K562 (cell line): ENCODE results near the gene DCP2. TPM values are rescaled to one million over a fixed set of nuclear protein-coding genes. Genes with fewer than 3 reads are reported as not detected.

Experiments used
- ASH1L ChIP-seq: fragments of 450-650 bp; IDR thresholded peaks from 2 replicates; pipeline ENCODE4 v1.6.1; 2018; ENCODE audit warnings: borderline replicate concordance, mild to moderate bottlenecking, low read depth; ENCODE audit not compliant: partially characterized antibody
- CREB5 ChIP-seq: fragments of 250-450 bp; sonication (Bioruptor Pico); IDR thresholded peaks from 2 replicates; pipeline ENCODE4 v1.5.0; 2020; ENCODE audit warnings: mild to moderate bottlenecking
- DACH1 ChIP-seq: fragments of 450-650 bp; IDR thresholded peaks from 2 replicates; pipeline ENCODE4 v1.6.1; 2018; ENCODE audit not compliant: partially characterized antibody
- DNMT1 ChIP-seq: fragments of 450-650 bp; IDR thresholded peaks from 2 replicates; pipeline ENCODE4 v1.6.1; 2016; ENCODE audit warnings: antibody characterized with exemption, mild to moderate bottlenecking
- HNRNPK ChIP-seq: fragments of 200-400 bp; formaldehyde crosslinking; IDR thresholded peaks from one replicate; pipeline ENCODE4 v1.6.1; 2018; ENCODE audit warnings: mild to moderate bottlenecking, low read depth, low read length; ENCODE audit not compliant: poor library complexity, severe bottlenecking
- KDM4B ChIP-seq, 2 experiments: fragments of 450-650 bp in 1 of 2; sonication (generic) in 1 of 2; IDR thresholded peaks; 2 replicates each; pipeline ENCODE4 v1.6.1; 2016 to 2017; ENCODE audit warnings: borderline replicate concordance in 2 of 2, antibody characterized with exemption in 1 of 2, low read depth in 1 of 2, mild to moderate bottlenecking in 1 of 2
- KLF16 ChIP-seq: IDR thresholded peaks from 2 replicates; pipeline ENCODE4 v1.6.1; 2016; ENCODE audit warnings: antibody characterized with exemption
- L3MBTL2 ChIP-seq: fragments of 450-650 bp; IDR thresholded peaks from 2 replicates; pipeline ENCODE4 v1.6.1; 2016; ENCODE audit warnings: mild to moderate bottlenecking, moderate library complexity
- LCOR ChIP-seq: sonication (generic); formaldehyde crosslinking; IDR thresholded peaks from 2 replicates; pipeline ENCODE4 v1.8.0; 2022; ENCODE audit warnings: mild to moderate bottlenecking, missing genetic modification reagents
- NFE2 ChIP-seq: IDR thresholded peaks from 2 replicates; pipeline ENCODE4 v1.6.1; 2014; ENCODE audit warnings: antibody characterized with exemption, low read depth
- SAP30 ChIP-seq: fragments of 200-600 bp; sonication (generic); IDR thresholded peaks from 2 replicates; pipeline ENCODE4 v1.6.1; 2012; ENCODE audit warnings: borderline replicate concordance, low read depth, mild to moderate bottlenecking, moderate library complexity, low read length, control low read depth, inconsistent platforms; ENCODE audit not compliant: insufficient read depth, poor library complexity, severe bottlenecking
- SETDB1 ChIP-seq: IDR thresholded peaks from one replicate; pipeline ENCODE4 v1.6.1; 2012; ENCODE audit warnings: low read length, control low read depth, inconsistent platforms
- TOE1 ChIP-seq, 2 experiments: fragments of 450-650 bp in 1 of 2; sonication (generic) in 1 of 2; formaldehyde crosslinking in 1 of 2; IDR thresholded peaks; 2 replicates each; pipeline versions ENCODE4 v1.7.1 to v1.8.0; 2016 to 2022; ENCODE audit warnings: borderline replicate concordance in 2 of 2, mild to moderate bottlenecking in 2 of 2, antibody characterized with exemption in 1 of 2, inconsistent platforms in 1 of 2, low read depth in 1 of 2, missing genetic modification reagents in 1 of 2, moderate library complexity in 1 of 2
- ZBTB17 ChIP-seq: fragments of 450-650 bp; formaldehyde crosslinking; IDR thresholded peaks from 2 replicates; pipeline ENCODE4 v1.4.0; 2020; ENCODE audit warnings: mild to moderate bottlenecking
- ZBTB7A ChIP-seq: IDR thresholded peaks from 2 replicates; pipeline ENCODE4 v1.6.1; 2011; ENCODE audit warnings: low read depth, mild to moderate bottlenecking, low read length, moderate library complexity, borderline replicate concordance; ENCODE audit not compliant: control insufficient read depth
- ZNF57 ChIP-seq: fragments of 450-650 bp; formaldehyde crosslinking; IDR thresholded peaks from 2 replicates; pipeline ENCODE4 v1.4.0; 2020; ENCODE audit warnings: mild to moderate bottlenecking, moderate library complexity
- ZNF592 ChIP-seq: fragments of 450-650 bp; IDR thresholded peaks from 2 replicates; pipeline ENCODE4 v1.6.1; 2017; ENCODE audit warnings: antibody characterized with exemption, mild to moderate bottlenecking
- ZNF766 ChIP-seq: fragments of 200-800 bp; sonication (Bioruptor generic); conservative IDR thresholded peaks from 2 replicates; pipeline ENCODE4 v1.6.1; 2016; ENCODE audit warnings: missing genetic modification characterization, missing compliant biosample characterization
- polyA plus RNA-seq, 8 experiments: library from polyadenylated mRNA; depleted of rRNA in 4 of 8; stranded (reverse) in 5 of 8; unstranded in 3 of 8; fragments of >200 nt; fragmentation: Nextera tagmentation in 2 of 8; fragmentation: Illumina TruSeq in 1 of 8; extraction: Ambion mirVana in 2 of 8; extraction: Trizol in 1 of 8; gene quantifications; 2 replicates each; pipeline versions ENCODE4 v1.2.1 to v1.2.3, GENCODE V29; 2011 to 2014; ENCODE audit warnings: inconsistent platforms in 1 of 8, missing spikeins in 1 of 8
- total RNA-seq, 7 experiments: library from RNA; depleted of rRNA in 6 of 7; stranded (reverse); fragments of >200 nt in 6 of 7; fragmentation: Illumina TruSeq in 2 of 7; extraction: Trizol in 2 of 7; gene quantifications; 2 replicates each; pipeline versions ENCODE4 v1.2.1 to v1.2.3, GENCODE V29; 2011 to 2021; ENCODE audit warnings: low replicate concordance in 1 of 7
- TF ChIP-seq, protein P1 (sequence below): sonication (generic); formaldehyde crosslinking; IDR thresholded peaks from 2 replicates; pipeline ENCODE4 v1.8.0; 2022; ENCODE audit warnings: missing genetic modification reagents, mild to moderate bottlenecking, borderline replicate concordance

The DCP2 gene
- total and polyA plus RNA-seq, 9 of the 15 experiments (the other 6 are each of a cell fraction or from before 2014, with no cell fraction given): 25.9 to 109 (median 46.7) TPM

- TF ChIP-seq ZBTB7A: no peak
- TF ChIP-seq ZNF766 (CRISPR knock-in tag): no peak; the same call in 1 of the 2 replicates
- no peak for TF ChIP-seq ASH1L
- no peak for TF ChIP-seq HNRNPK
- no peak for TF ChIP-seq ZNF592
- 0 out of 2 replicates have a peak, but pooled peaks have one; percentile 46 for TF ChIP-seq TOE1 (IDR thresholded peaks at IDR 0.05; ENCODE audit: borderline replicate concordance)
- TF ChIP-seq TOE1 (CRISPR knock-in tag; IDR thresholded peaks at IDR 0.05; ENCODE audit: borderline replicate concordance, low read depth): no peak
- TF ChIP-seq ZBTB17 (CRISPR knock-in tag): no peak
- TF ChIP-seq LCOR (CRISPR knock-in tag): no peak
- TF ChIP-seq DNMT1: no peak
- TF ChIP-seq, protein P1, sequence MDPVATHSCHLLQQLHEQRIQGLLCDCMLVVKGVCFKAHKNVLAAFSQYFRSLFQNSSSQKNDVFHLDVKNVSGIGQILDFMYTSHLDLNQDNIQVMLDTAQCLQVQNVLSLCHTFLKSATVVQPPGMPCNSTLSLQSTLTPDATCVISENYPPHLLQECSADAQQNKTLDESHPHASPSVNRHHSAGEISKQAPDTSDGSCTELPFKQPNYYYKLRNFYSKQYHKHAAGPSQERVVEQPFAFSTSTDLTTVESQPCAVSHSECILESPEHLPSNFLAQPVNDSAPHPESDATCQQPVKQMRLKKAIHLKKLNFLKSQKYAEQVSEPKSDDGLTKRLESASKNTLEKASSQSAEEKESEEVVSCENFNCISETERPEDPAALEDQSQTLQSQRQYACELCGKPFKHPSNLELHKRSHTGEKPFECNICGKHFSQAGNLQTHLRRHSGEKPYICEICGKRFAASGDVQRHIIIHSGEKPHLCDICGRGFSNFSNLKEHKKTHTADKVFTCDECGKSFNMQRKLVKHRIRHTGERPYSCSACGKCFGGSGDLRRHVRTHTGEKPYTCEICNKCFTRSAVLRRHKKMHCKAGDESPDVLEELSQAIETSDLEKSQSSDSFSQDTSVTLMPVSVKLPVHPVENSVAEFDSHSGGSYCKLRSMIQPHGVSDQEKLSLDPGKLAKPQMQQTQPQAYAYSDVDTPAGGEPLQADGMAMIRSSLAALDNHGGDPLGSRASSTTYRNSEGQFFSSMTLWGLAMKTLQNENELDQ (CRISPR knock-in tag): no peak
- peak; percentile 29 for TF ChIP-seq DACH1
- no peak for TF ChIP-seq SETDB1
- TF ChIP-seq ZNF57 (CRISPR knock-in tag): no peak
- TF ChIP-seq L3MBTL2: no peak
- no peak for TF ChIP-seq CREB5 (CRISPR knock-in tag)
- TF ChIP-seq SAP30: no peak
- peak; percentile 64; the same call in 1 of the 2 replicates for TF ChIP-seq KLF16
- no peak for TF ChIP-seq KDM4B (IDR thresholded peaks at IDR 0.05; ENCODE audit: borderline replicate concordance in 2 of 2, low read depth in 1 of 2)
- peak; percentile 94 for TF ChIP-seq NFE2
Measured at GRCh38 chr5:113042491-113043243, 66.1 kb downstream of the DCP2 start (continued).
